ENCODE measurements around the gene UBE2K.
"Not testable (repeated sequence)": the region's sequence is repeated elsewhere in the genome, so short reads cannot be mapped to it uniquely, and the experiment has no call there.

Gene UBE2K

GRCh38 chr4:39792976-39793375, 95.0 kb downstream of the UBE2K start:
- DNase-seq (ENCODE audit: low read depth, low spot score) = not testable (repeated sequence)

DNA sequence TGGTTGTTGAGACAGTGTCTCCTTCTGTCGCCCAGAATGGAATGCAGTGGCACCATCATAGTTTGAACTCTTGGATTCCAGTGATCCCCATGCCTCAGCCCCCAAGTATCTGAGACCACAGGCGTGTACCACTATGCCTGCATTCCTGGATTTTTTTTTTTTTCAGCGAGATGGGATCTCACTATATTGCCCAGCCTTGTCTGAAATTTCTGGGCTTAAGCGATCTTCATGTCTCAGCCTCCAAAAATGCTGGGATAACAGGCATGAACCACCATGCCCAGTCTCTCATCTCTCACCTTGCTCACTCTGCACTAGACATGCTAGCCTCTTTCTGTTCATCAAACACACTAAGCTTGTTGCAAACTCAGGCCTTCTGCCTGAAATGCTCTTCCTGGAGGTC, 104.1 kb downstream of the UBE2K start:
- DNase-seq (ENCODE audit: low read depth, low spot score) = no peak

DNA sequence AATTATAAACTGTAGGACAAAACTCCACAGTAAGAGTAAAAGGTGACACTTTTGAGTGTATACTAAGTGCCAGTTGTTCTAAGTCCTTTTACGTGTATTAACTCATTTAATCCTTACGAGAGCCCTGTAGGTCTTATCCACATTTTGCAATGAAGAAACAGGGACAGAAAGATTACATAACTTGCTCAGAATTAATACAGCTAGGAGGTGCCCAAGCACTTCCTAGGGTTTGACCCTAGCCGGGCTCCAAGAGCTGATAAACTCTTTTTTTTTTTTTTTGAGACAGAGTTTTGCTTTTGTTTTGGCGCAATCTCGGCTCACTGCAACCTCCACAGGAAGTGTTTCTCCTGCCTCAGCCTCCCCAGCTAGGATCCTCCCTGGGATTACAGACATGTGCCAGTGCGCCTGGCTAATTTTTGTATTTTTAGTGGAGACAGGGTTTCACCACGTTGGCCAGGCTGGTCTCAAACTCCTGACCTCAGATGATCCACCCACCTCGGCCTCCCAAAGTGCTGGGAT, 110.4 kb downstream of the UBE2K start:
- DNase-seq (ENCODE audit: low read depth, low spot score) = no peak

DNA sequence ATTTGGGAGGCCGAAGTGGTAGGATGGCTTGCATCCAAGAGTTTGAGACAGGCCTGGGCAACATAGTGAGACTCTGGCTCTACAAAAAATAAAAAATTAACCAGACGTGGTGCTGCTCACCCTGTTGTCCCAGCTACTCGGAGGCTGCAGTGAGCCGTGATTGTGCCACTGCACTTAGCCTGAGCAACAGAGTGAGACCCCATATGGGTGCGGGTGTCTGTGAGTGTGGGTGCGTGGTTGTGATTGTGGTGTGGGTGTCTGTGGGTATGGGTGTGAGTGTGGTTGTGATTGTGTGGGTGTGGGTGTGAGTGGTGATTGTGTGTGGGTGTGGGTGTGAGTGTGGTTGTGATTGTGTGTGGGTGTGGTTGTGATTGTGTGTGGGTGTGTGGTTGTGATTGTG, 114.6 kb downstream of the UBE2K start:
- no peak for DNase-seq (ENCODE audit: low read depth, low spot score)

- not testable (repeated sequence) for DNase-seq (ENCODE audit: low read depth, low spot score)
Observed at GRCh38 chr4:39813033-39813432, 115.1 kb downstream of the UBE2K start.

DNA sequence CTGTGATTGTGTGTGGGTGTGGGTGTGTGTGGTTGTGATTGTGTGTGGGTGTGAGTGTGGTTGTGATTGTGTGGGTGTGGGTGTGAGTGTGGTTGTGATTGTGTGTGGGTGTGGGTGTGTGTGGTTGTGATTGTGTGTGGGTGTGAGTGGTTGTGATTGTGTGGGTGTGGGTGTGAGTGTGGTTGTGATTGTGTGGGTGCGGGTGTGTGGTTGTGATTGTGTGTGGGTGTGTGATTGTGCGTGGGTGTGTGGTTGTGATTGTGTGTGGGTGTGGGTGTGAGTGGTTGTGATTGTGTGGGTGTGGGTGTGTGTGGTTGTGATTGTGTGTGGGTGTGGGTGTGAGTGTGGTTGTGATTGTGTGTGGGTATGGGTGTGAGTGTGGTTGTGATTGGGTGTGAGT, 115.8 kb downstream of the UBE2K start:
- not testable (repeated sequence) for DNase-seq (ENCODE audit: low read depth, low spot score)

GRCh38 chr4:39814403-39815185, 116.7 kb downstream of the UBE2K start:
- no peak for DNase-seq (ENCODE audit: low read depth, low spot score)

DNA sequence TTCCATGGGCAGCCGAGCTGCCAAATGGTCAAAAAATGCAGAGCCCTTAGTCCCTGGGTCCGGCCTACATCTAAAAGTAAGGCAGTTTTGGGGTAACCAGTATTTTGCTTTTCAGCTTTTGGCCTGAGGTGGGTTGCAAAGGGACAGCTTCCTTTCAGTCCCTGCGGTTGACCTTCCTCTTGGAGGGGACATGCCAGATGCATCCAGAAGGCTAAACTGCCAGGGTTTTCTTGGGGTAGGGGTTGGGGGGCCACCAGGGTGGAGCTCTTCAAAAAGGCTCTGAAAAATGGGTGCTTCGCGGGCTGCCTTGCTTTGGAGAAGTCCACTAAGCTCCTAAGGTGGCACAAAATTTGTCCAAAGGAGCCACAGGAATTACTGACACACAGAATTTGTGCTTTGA, 120.7 kb downstream of the UBE2K start:
- DNase-seq (ENCODE audit: low read depth, low spot score) = no peak

GRCh38 chr4:39820186-39820585, 122.2 kb downstream of the UBE2K start:
- DNase-seq (ENCODE audit: low read depth, low spot score) = no peak

- no peak for DNase-seq (ENCODE audit: low read depth, low spot score)
Observed at GRCh38 chr4:39821951-39822350, 124.0 kb downstream of the UBE2K start.

GRCh38 chr4:39822662-39823061, 124.7 kb downstream of the UBE2K start:
- DNase-seq (ENCODE audit: low read depth, low spot score) = no peak

GRCh38 chr4:39823191-39823590, 125.3 kb downstream of the UBE2K start:
- DNase-seq (ENCODE audit: low read depth, low spot score) = no peak

- no peak for DNase-seq (ENCODE audit: low read depth, low spot score)
Observed at GRCh38 chr4:39825090-39825489, 127.2 kb downstream of the UBE2K start.

DNA sequence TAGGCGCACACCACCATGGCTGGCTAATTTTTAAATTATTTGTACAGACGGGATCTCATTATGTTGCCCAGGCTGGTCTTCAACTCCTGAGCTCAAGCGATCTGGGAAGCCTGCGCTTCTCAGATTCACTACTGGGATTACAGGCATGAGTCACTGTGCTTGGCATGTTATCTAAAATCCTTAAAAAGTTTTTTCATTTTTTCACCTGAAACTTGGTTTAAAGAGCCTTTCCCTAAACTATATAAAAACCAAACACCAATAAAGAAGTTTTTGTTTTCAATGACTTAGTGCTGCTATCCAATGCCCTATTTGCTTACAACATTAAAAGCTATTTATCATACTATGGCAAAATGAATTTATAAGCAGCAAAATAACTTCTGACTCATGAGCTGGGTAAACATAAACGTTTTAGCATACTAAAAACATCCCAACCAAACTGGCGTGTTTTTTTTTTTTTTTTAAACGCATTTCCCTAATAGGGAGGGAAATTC, 127.8 kb downstream of the UBE2K start:
- DNase-seq (ENCODE audit: low read depth, low spot score) = no peak

All from activated naive CD8-positive, alpha-beta T cell treated with anti-CD3 and anti-CD28 coated beads, Interleukin-2, amount 50 U/mL, for 16 hours (primary cell).